Glomerular visceral epithelial cell (primary cell): ENCODE results near the gene STMN3.
"Not testable (repeated sequence)": the region's sequence is repeated elsewhere in the genome, so short reads cannot be mapped to it uniquely, and the experiment has no call there.

Source experiments
- DNase-seq: peaks from one replicate; pipeline ENCODE4 v3.0.0-alpha.2; 2016; ENCODE audit errors: extremely low spot score

STMN3 gene

DNA sequence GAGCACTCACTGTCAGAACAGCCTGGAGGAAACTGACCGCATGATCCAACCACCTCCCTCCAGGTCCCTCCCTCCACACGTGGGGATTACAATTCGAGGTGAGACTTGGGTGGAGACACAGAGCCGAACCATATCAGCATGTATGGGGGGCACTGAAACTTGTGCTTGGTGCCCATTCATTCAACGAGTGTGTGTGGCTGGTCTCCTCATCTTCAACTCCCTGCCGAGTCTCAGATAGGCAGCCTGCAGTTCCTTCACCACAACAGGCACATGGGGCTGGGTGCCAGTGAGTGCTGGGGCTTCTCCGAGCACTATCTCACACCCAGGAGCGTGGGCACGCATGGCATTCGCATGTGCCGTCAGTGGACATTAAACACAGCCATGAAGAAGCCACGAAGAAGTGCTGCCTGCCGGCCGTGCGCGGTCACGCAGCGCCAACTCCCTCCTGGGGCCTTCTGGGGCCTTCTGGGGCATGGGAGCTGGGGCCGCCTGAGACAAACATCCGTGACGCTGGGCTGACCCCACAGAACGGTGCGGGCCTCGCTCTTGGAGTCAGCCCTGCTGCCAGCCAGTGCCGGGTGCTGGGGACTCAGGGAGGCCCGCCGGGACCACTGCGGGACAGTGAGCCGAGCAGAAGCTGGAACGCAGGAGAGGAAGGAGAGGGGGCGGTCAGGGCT lies 4.2 kb upstream of the STMN3 start:
- DNase-seq: peak; percentile 31

DNA sequence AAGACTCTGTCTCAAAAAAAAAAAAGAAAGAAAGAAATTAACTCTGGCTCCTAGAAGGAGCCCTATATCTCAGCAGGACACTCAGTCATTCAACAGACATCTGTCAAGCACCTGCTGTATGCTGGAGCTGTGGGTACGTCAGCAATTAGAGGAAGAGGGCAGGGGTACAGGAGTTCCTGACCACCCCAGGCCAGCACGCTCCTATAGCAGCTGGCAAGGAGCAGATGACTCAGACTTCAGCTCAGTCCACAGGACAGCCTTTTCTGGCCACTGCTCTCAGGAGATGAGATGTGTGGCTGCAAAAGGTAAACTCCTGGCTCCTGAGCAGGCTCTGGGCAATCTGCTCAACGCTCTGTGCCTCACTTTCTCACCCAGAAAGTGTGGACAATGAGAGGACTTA lies 3.2 kb upstream of the STMN3 start:
- no peak for DNase-seq

DNA sequence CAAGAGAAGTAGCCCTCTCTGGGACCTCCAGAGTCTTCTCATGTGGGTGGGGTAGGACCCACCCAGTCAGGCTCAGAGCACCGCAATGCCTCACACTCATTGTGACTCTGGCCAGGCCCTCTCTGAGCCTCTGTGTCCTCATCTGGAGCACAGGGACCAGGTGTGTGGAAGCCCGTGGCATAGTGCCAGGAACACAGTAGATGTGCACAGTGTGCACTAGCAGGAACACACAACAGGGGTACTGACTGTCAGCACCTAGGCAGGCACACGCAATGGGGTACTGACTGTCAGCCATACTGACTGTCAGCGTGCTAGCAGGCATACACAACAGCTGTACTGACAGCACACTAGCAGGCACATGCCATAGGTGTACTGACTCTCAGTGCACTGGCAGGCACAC lies 2.0 kb upstream of the STMN3 start:
- no peak for DNase-seq

DNA sequence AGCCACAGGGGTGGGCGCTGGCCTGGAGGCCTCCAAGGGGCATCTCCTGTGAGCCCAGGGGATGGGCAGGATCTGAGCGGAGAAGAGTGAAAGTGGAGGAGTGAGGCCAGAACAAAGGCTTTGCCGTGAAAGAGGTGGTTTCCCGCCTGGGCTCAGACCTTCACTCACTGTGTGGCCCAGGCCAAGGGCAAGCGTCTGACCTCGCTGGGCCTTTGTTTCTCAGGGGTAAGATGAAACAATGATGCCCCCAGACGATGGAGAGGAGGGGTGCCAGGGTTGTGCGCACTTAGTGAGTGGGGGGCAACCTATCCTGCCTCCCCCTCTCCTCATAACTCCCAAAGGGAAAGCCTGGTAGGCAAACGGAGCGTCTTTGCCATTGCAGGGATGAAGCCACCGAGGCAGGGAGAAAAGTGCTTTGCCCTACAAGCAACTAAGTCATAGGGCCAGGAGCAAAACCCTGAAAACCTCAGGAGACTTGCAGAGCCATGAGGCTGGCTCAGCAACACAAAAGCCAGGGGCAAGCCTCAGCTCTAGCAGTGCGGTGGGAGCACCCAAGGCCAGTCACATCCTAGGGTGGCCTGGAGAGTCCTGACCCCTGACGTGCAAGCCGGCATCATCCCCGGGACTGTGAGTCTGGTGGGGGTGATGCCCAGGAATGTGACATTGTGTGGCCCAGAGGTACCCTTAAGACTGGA lies 897 bp upstream of the STMN3 start:
- no peak for DNase-seq

GRCh38 chr20:63652192-63652980 lies 838 bp downstream of the STMN3 start:
- no peak for DNase-seq

DNA sequence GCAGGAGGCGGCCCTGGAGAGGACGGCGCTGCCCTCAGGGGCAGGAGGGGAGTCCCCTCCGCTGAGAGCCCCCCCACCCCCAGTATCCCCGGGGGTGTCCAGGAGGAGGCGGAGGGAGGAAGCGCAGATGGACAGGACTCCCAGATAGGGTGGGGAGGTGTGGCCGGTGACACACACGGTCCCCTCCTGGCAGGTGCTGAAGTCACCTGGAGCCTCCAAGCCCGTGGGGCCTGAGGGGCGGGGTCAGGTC lies 1.4 kb downstream of the STMN3 start:
- DNase-seq: no peak

DNA sequence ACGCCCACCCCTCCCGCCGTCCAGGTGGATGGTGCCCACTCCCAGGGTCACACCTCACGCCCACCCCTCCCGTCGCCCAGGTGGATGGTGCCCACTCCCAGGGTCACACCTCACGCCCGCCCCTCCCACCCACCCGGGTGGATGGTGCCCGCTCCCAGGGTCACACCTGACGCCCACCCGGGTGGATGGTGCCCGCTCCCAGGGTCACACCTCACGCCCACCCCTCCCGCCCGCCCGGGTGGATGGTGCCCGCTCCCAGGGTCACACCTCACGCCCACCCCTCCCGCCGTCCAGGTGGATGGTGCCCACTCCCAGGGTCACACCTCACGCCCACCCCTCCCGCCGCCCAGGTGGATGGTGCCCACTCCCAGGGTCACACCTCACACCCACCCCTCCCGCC lies 2.7 kb downstream of the STMN3 start:
- not testable (repeated sequence) for DNase-seq

DNA sequence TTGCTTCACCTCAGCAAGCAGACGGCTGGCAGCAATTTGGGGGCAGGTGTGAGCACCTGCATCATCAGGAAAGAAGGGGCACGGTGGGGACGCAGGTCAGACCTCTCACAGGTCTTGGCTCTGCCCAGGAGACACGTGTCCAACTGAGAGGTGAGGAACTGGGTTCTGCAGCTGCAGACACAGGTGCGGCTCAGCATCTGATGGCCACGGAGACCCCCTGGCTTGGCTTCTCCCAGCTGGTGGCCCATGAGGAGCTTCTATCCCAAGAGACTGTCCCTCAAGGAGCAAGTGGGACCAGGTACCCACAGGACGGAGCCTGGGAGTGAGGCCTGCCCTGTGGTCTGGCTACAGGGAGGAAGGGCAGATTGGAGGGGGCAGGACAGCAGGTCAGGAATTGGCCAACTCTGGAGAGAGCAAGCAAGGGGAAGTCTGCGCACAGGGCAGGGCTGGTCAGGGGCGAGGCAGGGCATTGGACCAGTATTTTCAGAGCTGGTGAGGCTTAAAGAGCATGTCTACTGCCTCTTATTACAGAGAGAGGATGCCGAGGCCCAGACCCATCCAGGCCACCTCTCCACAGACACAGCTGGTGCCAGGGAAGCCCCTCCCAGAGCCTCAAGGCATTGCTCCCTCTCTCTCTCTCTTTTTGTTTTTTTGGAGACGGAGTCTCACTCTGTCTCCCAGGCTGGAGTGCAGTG lies 4.2 kb downstream of the STMN3 start:
- no peak for DNase-seq

DNA sequence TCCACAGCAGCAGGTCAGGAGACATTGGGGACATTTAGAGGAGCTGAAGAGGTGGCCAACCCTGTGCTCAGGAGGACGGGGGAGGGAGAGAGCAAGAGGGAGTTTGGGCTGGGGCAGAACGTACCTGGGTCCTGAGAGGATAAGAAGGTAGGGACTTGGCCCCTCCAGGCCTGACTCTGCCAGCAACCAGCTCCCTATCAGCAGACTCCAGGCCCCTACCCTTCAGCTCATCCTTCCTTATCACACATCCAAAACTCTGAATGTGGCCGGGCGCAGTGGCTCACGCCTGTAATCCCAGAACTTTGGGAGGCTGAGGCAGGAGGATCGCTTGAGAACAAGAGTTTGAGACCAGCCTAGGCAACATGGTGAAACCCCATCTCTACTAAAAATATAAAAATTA lies 5.0 kb downstream of the STMN3 start:
- DNase-seq: no peak

GRCh38 chr20:63645218-63645617 lies 8.0 kb downstream of the STMN3 start:
- DNase-seq: no peak

- no peak for DNase-seq
These were observed 9.3 kb downstream of the STMN3 start for GRCh38 chr20:63643946-63644345.

- no peak for DNase-seq
These were observed 9.7 kb downstream of the STMN3 start for GRCh38 chr20:63643499-63643898.

GRCh38 chr20:63642527-63643247 lies 10.5 kb downstream of the STMN3 start:
- DNase-seq: no peak

GRCh38 chr20:63641792-63642523 lies 11.3 kb downstream of the STMN3 start:
- DNase-seq: peak; percentile 96

GRCh38 chr20:63641146-63641791 lies 12.0 kb downstream of the STMN3 start:
- DNase-seq: no peak

- not testable (repeated sequence) for DNase-seq
These were observed 12.5 kb downstream of the STMN3 start for GRCh38 chr20:63640686-63641085.

DNA sequence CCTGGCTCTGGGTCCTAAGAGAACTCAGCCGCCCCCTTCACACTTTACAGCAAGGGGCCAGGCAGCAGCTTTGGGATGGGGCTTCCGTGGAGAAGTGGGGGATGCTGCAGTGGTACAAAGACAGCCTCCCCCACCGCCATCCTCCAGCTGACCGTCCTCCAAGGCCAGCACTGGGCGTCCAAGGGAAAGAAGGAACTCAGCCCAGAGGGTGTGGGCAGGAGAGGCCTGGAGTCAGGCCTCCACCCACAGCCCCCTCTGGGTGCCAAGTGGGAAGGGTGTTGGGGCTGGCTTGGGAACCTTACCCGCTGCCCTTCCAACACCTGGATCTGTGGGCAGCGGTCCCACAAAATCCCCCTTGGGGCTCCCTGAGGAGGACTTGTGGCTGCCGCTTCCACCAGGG lies 13.1 kb downstream of the STMN3 start:
- DNase-seq: no peak

DNA sequence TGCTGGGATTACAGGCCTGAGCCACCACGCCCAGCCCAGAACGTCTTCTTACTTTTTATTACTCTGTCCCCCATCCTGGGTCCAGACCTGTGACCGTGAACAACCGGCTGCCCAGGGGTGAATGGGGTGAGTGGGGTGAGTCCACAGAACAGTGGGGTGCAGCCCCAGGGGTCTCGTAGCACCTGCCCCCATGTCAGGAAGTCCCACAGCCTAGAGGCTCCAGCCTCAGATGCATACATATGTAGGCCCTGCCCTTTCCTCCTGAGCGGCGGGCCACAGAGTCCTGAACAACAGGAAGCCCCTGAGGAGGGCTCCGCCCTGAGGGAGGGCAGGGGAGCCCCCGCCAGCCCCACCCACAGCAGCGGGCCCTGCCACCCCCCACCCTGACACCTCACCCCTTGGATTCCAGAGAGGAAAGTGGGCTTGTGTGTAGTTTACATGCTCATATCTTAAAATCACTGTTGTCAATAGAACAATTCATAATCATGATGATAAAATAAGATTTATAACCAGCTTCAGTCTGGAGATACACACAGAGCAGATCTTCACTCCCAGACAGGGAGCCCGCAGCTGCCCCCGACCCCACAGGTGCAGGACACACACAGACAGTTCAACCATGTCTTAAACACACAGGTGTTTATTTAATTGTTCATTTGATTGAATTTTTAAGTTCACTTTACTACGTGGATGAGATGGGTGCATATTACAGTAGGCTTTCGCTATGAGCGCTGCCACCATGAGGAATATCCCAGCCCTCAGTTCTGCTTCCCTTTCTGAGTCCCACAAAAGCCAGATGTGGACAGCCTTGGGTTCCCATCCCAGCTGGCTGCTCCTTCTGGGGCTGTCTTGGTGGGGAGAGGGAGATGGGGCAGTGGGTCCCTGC lies 13.9 kb downstream of the STMN3 start:
- no peak for DNase-seq

- no peak for DNase-seq
These were observed 16.2 kb downstream of the STMN3 start for GRCh38 chr20:63636752-63637628.
